Neural progenitor cell (in vitro differentiated cells): ENCODE measurements around the gene RBMS1. TPM values are rescaled to one million over a fixed set of nuclear protein-coding genes. Genes with fewer than 3 reads are reported as not detected.

Experiments
- DNase-seq: peaks from one replicate; pipeline ENCODE4 v3.0.0-alpha.2; 2016; ENCODE audit warnings: low spot score
- H2AFZ ChIP-seq: fragments of 200-600 bp; sonication (generic); replicated peaks from 2 replicates; pipeline ENCODE4 v1.6.1; 2016; ENCODE audit warnings: antibody characterized with exemption
- H3F3A ChIP-seq: fragments of 200-600 bp; sonication (generic); 2 replicates; pipeline ENCODE4 v1.6.1; 2016; ENCODE audit warnings: antibody characterized with exemption, low read depth
- H3K27ac ChIP-seq: fragments of 200-600 bp; sonication (generic); 2 replicates; pipeline ENCODE4 v1.5.1; 2016; ENCODE audit warnings: mild to moderate bottlenecking
- H3K27me3 ChIP-seq: fragments of 200-600 bp; sonication (generic); 2 replicates; pipeline ENCODE4 v1.6.1; 2016; ENCODE audit warnings: mild to moderate bottlenecking, moderate library complexity
- H3K36me3 ChIP-seq: fragments of 200-600 bp; sonication (generic); 2 replicates; pipeline ENCODE4 v1.5.1; 2016
- H3K4me1 ChIP-seq: fragments of 200-600 bp; sonication (generic); 2 replicates; pipeline ENCODE4 v1.6.1; 2016; ENCODE audit warnings: mixed run types
- H3K4me2 ChIP-seq: fragments of 200-600 bp; sonication (generic); 2 replicates; pipeline ENCODE4 v1.6.1; 2016
- H3K4me3 ChIP-seq: fragments of 200-600 bp; sonication (generic); 2 replicates; pipeline ENCODE4 v1.5.1; 2016
- H3K79me2 ChIP-seq: fragments of 200-600 bp; sonication (generic); 2 replicates; pipeline ENCODE4 v1.6.1; 2016; ENCODE audit warnings: low read depth
- H3K9ac ChIP-seq: fragments of 200-600 bp; sonication (generic); 2 replicates; pipeline ENCODE4 v1.6.1; 2016
- H3K9me3 ChIP-seq: fragments of 200-600 bp; sonication (generic); 2 replicates; pipeline ENCODE4 v1.5.1; 2016; ENCODE audit warnings: low read depth
- H4K20me1 ChIP-seq: fragments of 200-600 bp; sonication (generic); 2 replicates; pipeline ENCODE4 v1.6.1; 2016; ENCODE audit warnings: low read depth
- H3K27ac Mint-ChIP-seq: 3 replicates; pipeline ENCODE4 v1.8.0; 2021; ENCODE audit warnings: mixed read lengths
- H3K27me3 Mint-ChIP-seq: 2 replicates; pipeline ENCODE4 v1.8.0; 2022; ENCODE audit warnings: low read depth, mild to moderate bottlenecking, inconsistent platforms, moderate library complexity, mixed read lengths; ENCODE audit not compliant: insufficient read depth
- H3K36me3 Mint-ChIP-seq: 3 replicates; pipeline ENCODE4 v1.8.0; 2021; ENCODE audit warnings: mixed read lengths
- H3K4me1 Mint-ChIP-seq: 3 replicates; pipeline ENCODE4 v1.8.0; 2021; ENCODE audit warnings: mixed read lengths
- H3K4me3 Mint-ChIP-seq: 3 replicates; pipeline ENCODE4 v1.8.0; 2021; ENCODE audit warnings: mild to moderate bottlenecking, moderate library complexity, mixed read lengths
- H3K9me3 Mint-ChIP-seq: 3 replicates; pipeline ENCODE4 v1.8.0; 2020; ENCODE audit warnings: mixed read lengths
- CTCF ChIP-seq: fragments of 200-600 bp; sonication (generic); IDR thresholded peaks from 2 replicates; pipeline ENCODE4 v1.5.1; 2017; ENCODE audit warnings: antibody characterized with exemption, mild to moderate bottlenecking
- EZH2 ChIP-seq: fragments of 200-600 bp; sonication (generic); IDR thresholded peaks from 2 replicates; pipeline ENCODE4 v1.6.1; 2017; ENCODE audit warnings: antibody characterized with exemption, mild to moderate bottlenecking, moderate library complexity
- EZH2phosphoT487 ChIP-seq: fragments of 200-600 bp; sonication (generic); IDR thresholded peaks from 2 replicates; pipeline ENCODE4 v1.6.1; 2017; ENCODE audit warnings: antibody characterized with exemption
- total RNA-seq: library from RNA; depleted of rRNA; stranded (reverse); fragments of >200 nt; gene quantifications from 2 replicates; pipeline ENCODE4 v1.2.3, GENCODE V29; 2015; ENCODE audit warnings: low replicate concordance

RBMS1 gene
- total RNA-seq, 1 donor from 2014 or later = 101 TPM

- H3K4me1 Mint-ChIP-seq = peaks cover 50% of the 10 kb centered on the region
- no peak overlapping the region for H3K27ac Mint-ChIP-seq
- H2AFZ ChIP-seq = no peak overlapping the region
Observed at GRCh38 chr2:160242893-160243564, 250.6 kb downstream of the RBMS1 start.

GRCh38 chr2:160241251-160242137, 252.1 kb downstream of the RBMS1 start:
- Mint-ChIP-seq H3K4me1 (peaks cover 35% of the 10 kb centered on the region), H3K4me3 (no peak overlapping the region), H3K27ac (no peak overlapping the region), H3K36me3 (no peaks in the 10 kb centered on the region), H3K9me3 (no peaks in the 10 kb centered on the region), H3K27me3 (peaks cover 3% of the 10 kb centered on the region)
- Histone ChIP-seq H3K79me2 (no peaks in the 10 kb centered on the region), H3K27ac (no peak overlapping the region), H2AFZ (no peak overlapping the region), H3K27me3 (no peaks in the 10 kb centered on the region), H3F3A (no peaks in the 10 kb centered on the region), H3K9ac (no peak overlapping the region), H4K20me1 (no peaks in the 10 kb centered on the region), H3K9me3 (no peaks in the 10 kb centered on the region), H3K4me3 (no peak overlapping the region), H3K4me1 (no peaks in the 10 kb centered on the region), H3K4me2 (no peak overlapping the region), H3K36me3 (no peaks in the 10 kb centered on the region)
- no peak for TF ChIP-seq EZH2phosphoT487
- TF ChIP-seq CTCF = no peak
- TF ChIP-seq EZH2 = no peak
- DNase-seq = no peak

More at GRCh38 chr2:160242893-160243564, 250.6 kb downstream of the RBMS1 start:
- Mint-ChIP-seq H3K4me3 (no peak overlapping the region), H3K9me3 (no peaks in the 10 kb centered on the region), H3K27me3 (peaks cover 3% of the 10 kb centered on the region), H3K36me3 (no peaks in the 10 kb centered on the region)
- no peak overlapping the region for H3K27ac ChIP-seq
- no peak for DNase-seq
- no peaks in the 10 kb centered on the region for H3K27me3 ChIP-seq
- no peaks in the 10 kb centered on the region for H4K20me1 ChIP-seq
- H3K9me3 ChIP-seq = no peaks in the 10 kb centered on the region
- no peak overlapping the region for H3K9ac ChIP-seq
- H3K36me3 ChIP-seq = no peaks in the 10 kb centered on the region
- TF ChIP-seq EZH2phosphoT487 = no peak
- TF ChIP-seq CTCF = no peak
- no peak for TF ChIP-seq EZH2
- H3K4me1 ChIP-seq = no peaks in the 10 kb centered on the region
- no peaks in the 10 kb centered on the region for H3K79me2 ChIP-seq
- H3K4me3 ChIP-seq = no peak overlapping the region
- no peaks in the 10 kb centered on the region for H3F3A ChIP-seq
- H3K4me2 ChIP-seq = no peak overlapping the region

- H3K4me1 Mint-ChIP-seq = peaks cover 24% of the 10 kb centered on the region
- Histone ChIP-seq H2AFZ (peak overlapping the region; percentile 3), H3F3A (no peaks in the 10 kb centered on the region), H3K4me1 (no peaks in the 10 kb centered on the region), H3K79me2 (no peaks in the 10 kb centered on the region), H3K9me3 (no peaks in the 10 kb centered on the region), H3K9ac (no peak overlapping the region), H3K27me3 (no peaks in the 10 kb centered on the region), H3K4me3 (no peak overlapping the region), H3K27ac (no peak overlapping the region), H4K20me1 (no peaks in the 10 kb centered on the region), H3K36me3 (no peaks in the 10 kb centered on the region), H3K4me2 (no peak overlapping the region)
- TF ChIP-seq EZH2 (no peak), EZH2phosphoT487 (no peak), CTCF (no peak)
- peaks cover 3% of the 10 kb centered on the region for H3K27me3 Mint-ChIP-seq
- H3K27ac Mint-ChIP-seq = no peak overlapping the region
- H3K36me3 Mint-ChIP-seq = no peaks in the 10 kb centered on the region
- H3K9me3 Mint-ChIP-seq = no peaks in the 10 kb centered on the region
- DNase-seq = no peak
- H3K4me3 Mint-ChIP-seq = no peak overlapping the region
Observed at GRCh38 chr2:160239436-160239835, 254.2 kb downstream of the RBMS1 start.
